Osteoblast (primary cell): ENCODE results near the gene KRTDAP. TPM values are rescaled to one million over a fixed set of nuclear protein-coding genes. Genes with fewer than 3 reads are reported as not detected.
A peak's percentile ranks its signal among the peaks of the same experiment; 100 is the strongest.

Experiments used
- DNase-seq: peaks from one replicate; pipeline ENCODE4 v3.0.0; 2011; ENCODE audit warnings: low spot score, mixed read lengths; ENCODE audit not compliant: insufficient read length; ENCODE audit errors: missing footprints
- H2AFZ ChIP-seq: 2 replicates; pipeline ENCODE4 v1.6.0; 2011; ENCODE audit warnings: mild to moderate bottlenecking, low read length
- H3K27ac ChIP-seq: 2 replicates; pipeline ENCODE4 v1.5.1; 2011; ENCODE audit warnings: mild to moderate bottlenecking, low read depth, low read length, moderate library complexity
- H3K27me3 ChIP-seq: 2 replicates; pipeline ENCODE4 v1.6.0; 2012; ENCODE audit warnings: mild to moderate bottlenecking, control low read depth, inconsistent platforms, low read length, moderate library complexity; ENCODE audit not compliant: insufficient read depth
- H3K36me3 ChIP-seq: 2 replicates; pipeline ENCODE4 v1.5.1; 2011; ENCODE audit warnings: mild to moderate bottlenecking, low read length, control low read depth, moderate library complexity; ENCODE audit not compliant: insufficient read depth
- H3K4me1 ChIP-seq: 2 replicates; pipeline ENCODE4 v1.5.1; 2011; ENCODE audit warnings: mild to moderate bottlenecking, low read length, control low read depth, moderate library complexity; ENCODE audit not compliant: insufficient read depth
- H3K4me2 ChIP-seq: 2 replicates; pipeline ENCODE4 v1.6.0; 2011; ENCODE audit warnings: mild to moderate bottlenecking, low read length; ENCODE audit not compliant: insufficient read depth
- H3K4me3 ChIP-seq: fragments of 200-600 bp; sonication (generic); 3 replicates; pipeline ENCODE4 v1.5.1; 2012; ENCODE audit warnings: mild to moderate bottlenecking, low read length, inconsistent platforms; ENCODE audit not compliant: insufficient read depth
- H3K79me2 ChIP-seq: 2 replicates; pipeline ENCODE4 v1.6.0; 2012; ENCODE audit warnings: mild to moderate bottlenecking, low read length, control low read depth, inconsistent platforms; ENCODE audit not compliant: insufficient read depth
- H3K9me3 ChIP-seq: 2 replicates; pipeline ENCODE4 v1.5.1; 2011; ENCODE audit warnings: low read depth, low read length, control low read depth
- H4K20me1 ChIP-seq: 2 replicates; pipeline ENCODE4 v1.6.0; 2012; ENCODE audit warnings: mild to moderate bottlenecking, low read length, control low read depth; ENCODE audit not compliant: insufficient read depth
- CTCF ChIP-seq: IDR thresholded peaks from 2 replicates; pipeline ENCODE4 v1.5.1; 2011; ENCODE audit warnings: mild to moderate bottlenecking, low read depth, low read length, moderate library complexity; ENCODE audit errors: extremely low read depth
- total RNA-seq: library from RNA; depleted of rRNA; stranded (reverse); fragments of >200 nt; gene quantifications from 2 replicates; pipeline ENCODE4 v1.2.3, GENCODE V29; 2012

The KRTDAP gene
- total RNA-seq, result not detected in 2 replicates

GRCh38 chr19:35490364-35490763 lies at the start of gene KRTDAP:
Gene KRTDAP (minus strand): TSS chr19:35490464. CDS start chr19:35490442, 22 bp downstream.
- H3K9me3 ChIP-seq, result no peaks in the 10 kb centered on the region
- no peak within 1 kb of the TSS for H3K27ac ChIP-seq
- peaks cover 17% of the 10 kb centered on the region for H3K27me3 ChIP-seq
- peak; percentile 14 for DNase-seq
- H4K20me1 ChIP-seq, result no peaks in the 10 kb centered on the region
- H3K36me3 ChIP-seq, result no peaks in the 10 kb centered on the region
- no peak for TF ChIP-seq CTCF
- H3K4me1 ChIP-seq, result no peaks in the 10 kb centered on the region
- H3K79me2 ChIP-seq, result no peaks in the 10 kb centered on the region
- no peak within 1 kb of the TSS for H3K4me3 ChIP-seq
- no peak within 1 kb of the TSS for H2AFZ ChIP-seq
- H3K4me2 ChIP-seq, result no peak within 1 kb of the TSS

GRCh38 chr19:35539850-35540249 lies 49.6 kb upstream of the KRTDAP start:
- H3K4me2 ChIP-seq, result no peak overlapping the region
- H3K27ac ChIP-seq, result no peak overlapping the region

DNA sequence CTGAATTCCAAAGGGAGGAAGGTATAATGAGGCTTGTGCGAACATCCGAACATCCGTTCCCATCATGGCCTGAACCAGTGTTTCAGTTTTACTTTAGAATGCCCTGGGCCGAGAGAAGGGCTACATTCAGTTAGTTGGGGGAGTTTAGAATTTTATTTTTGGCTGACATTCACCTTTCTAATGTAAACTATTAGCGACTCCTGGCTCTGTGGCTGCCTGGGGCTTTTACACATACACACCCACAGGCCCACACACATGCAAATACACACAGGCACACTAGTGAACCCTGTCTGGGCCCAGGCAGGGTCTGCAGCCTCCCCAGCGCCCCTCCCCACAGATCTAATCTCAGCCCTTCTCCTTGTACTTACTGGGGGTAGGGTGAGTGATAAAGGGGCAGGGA lies 49.0 kb upstream of the KRTDAP start:
- TF ChIP-seq CTCF, result no peak
- H3K27me3 ChIP-seq, result peaks cover 2% of the 10 kb centered on the region

More at GRCh38 chr19:35539850-35540249, 49.6 kb upstream of the KRTDAP start:
- no peaks in the 10 kb centered on the region for H3K27me3 ChIP-seq
- no peak overlapping the region for H3K4me3 ChIP-seq
- H3K9me3 ChIP-seq, result no peaks in the 10 kb centered on the region
- no peaks in the 10 kb centered on the region for H4K20me1 ChIP-seq
- H3K36me3 ChIP-seq, result peaks cover 12% of the 10 kb centered on the region
- H3K4me1 ChIP-seq, result peaks cover 6% of the 10 kb centered on the region
- peaks cover 13% of the 10 kb centered on the region for H3K79me2 ChIP-seq
- TF ChIP-seq CTCF, result no peak
- DNase-seq, result no peak
- H2AFZ ChIP-seq, result no peak overlapping the region

GRCh38 chr19:35534803-35535480 lies 44.7 kb upstream of the KRTDAP start:
- Histone ChIP-seq H3K4me3 (no peak overlapping the region), H3K27me3 (peaks cover 10% of the 10 kb centered on the region), H3K4me1 (peaks cover 4% of the 10 kb centered on the region), H3K36me3 (no peaks in the 10 kb centered on the region), H3K4me2 (no peak overlapping the region), H2AFZ (no peak overlapping the region), H4K20me1 (no peaks in the 10 kb centered on the region), H3K27ac (no peak overlapping the region), H3K79me2 (no peaks in the 10 kb centered on the region), H3K9me3 (no peaks in the 10 kb centered on the region)
- DNase-seq, result peak; percentile 74
- TF ChIP-seq CTCF, result no peak

More for the DNA sequence above, 49.0 kb upstream of the KRTDAP start:
- Histone ChIP-seq H3K9me3 (no peaks in the 10 kb centered on the region), H3K79me2 (peaks cover 8% of the 10 kb centered on the region), H3K36me3 (peaks cover 12% of the 10 kb centered on the region), H3K4me3 (no peak overlapping the region), H2AFZ (no peak overlapping the region), H4K20me1 (no peaks in the 10 kb centered on the region), H3K27ac (no peak overlapping the region), H3K4me2 (no peak overlapping the region), H3K4me1 (peaks cover under 1% of the 10 kb centered on the region)
- DNase-seq, result no peak
